Muscle of arm (tissue), 12 donors: ENCODE measurements around the gene DNAAF3. TPM values are rescaled to one million over a fixed set of nuclear protein-coding genes. Genes with fewer than 3 reads are reported as not detected.
"Not testable (repeated sequence)": the region's sequence is repeated elsewhere in the genome, so short reads cannot be mapped to it uniquely, and the experiment has no call there.

Source experiments
- DNase-seq: peaks from one replicate; pipeline ENCODE4 v3.0.0-alpha.2; 2013
- polyA plus RNA-seq, 12 donors: library from polyadenylated mRNA; unstranded; fragments of 120-200 nt; gene quantifications; one replicate each; pipeline ENCODE4 v1.2.1, GENCODE V29; 2013; ENCODE audit not compliant: insufficient read length in 12 of 12

Gene DNAAF3
- polyA plus RNA-seq, 12 donors = 0.45 to 1.7 (median 0.66) TPM; not detected in 2

DNA sequence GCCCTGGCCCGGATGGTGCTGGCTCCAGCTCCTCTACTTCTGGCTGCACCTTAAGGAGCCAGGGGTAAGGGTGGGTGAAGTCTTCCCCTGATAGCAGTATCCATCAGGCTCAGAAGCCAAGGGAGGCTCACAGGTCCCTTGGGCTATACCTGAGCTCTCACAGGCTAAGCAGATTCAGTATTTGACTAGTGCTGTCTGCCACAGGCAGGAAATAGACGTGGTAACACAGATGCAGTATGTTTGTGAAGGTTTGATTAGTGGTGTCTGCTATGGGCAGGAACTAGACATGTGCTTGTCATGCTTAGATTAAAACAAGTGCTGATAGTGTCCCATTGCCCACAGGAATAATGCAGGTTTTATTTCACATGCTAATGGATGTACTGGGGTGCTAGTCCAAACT, 9.7 kb upstream of the DNAAF3 start:
- no peak for DNase-seq

DNA sequence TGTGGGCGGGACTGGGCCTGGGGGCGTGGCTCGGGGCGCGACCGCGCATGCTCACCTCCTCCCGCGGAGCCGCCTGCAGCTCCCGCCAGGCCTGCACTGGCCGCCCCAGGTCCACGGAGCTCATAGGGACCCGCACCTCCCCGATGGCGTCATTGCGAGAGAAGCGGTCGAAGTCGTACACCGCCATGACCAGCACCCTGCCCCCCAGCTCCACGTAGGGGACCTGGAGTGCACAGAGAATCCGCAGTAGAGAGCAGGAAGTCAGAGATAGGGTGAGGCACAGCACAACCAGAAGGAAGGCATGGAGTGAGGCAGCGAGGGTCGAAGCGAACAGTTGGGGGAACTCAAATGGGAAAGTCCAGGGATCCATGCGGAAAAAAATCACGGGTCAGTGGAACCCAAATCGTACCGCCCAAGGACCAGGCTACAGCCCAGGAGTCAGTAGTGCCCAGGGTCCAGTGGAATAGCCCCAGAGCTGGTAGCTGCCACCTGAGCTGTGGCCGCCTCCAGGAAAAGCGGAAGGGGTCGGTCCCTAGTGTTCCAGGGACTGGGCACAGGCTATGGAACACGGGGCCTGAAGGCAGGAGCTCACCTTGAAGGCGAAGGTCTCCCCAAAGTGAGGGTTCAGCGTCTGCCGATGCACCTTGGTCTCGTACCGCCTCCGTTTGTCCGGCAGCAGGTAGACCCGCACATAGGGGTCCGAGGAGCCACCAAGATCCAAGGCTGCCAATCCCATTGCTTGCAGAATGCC, 8.9 kb upstream of the DNAAF3 start:
- DNase-seq = no peak

- DNase-seq = no peak
These were observed 8.2 kb upstream of the DNAAF3 start for GRCh38 chr19:55174425-55175116.

- no peak for DNase-seq
These were observed 7.4 kb upstream of the DNAAF3 start for GRCh38 chr19:55173714-55174409.

GRCh38 chr19:55173186-55173713, 6.8 kb upstream of the DNAAF3 start:
- no peak for DNase-seq

DNA sequence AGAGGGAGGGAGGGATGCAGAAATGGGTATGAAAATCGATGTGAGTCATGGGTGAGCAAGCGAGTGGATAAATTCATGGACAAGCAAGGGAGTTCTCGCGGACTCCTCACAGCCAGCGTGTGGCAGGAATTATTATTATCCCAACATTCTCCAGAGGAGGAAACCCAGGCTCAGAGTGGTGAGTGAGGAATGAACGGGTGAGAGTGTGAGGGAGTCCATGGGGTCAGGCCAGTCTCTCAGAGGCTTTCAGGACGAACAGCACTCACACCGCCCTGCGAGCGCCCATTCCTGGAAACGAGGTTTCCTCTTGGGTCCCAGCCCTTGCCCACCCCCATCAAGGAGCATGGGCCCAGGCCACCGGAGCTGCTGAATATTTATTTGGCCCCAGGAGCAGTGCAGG, 6.3 kb upstream of the DNAAF3 start:
- no peak for DNase-seq

DNA sequence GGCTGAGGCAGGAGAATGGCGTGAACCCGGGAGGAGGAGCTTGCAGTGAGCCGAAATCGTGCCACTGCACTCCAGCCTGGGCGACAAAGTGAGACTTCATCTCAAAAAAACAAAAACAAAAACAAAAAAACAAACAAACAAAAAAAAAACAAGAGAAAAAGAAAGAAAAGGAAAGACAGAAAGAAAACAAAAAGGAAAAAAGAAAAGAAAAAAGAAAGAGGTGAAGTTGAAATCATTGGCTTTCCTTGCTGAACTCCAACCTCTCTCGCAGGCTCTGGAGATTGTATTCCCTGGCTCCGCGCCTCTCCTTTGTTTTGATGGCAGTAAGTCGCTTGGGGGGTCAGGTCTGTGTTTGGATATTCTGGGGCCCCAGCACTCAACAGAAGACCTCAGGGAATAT, 5.9 kb upstream of the DNAAF3 start:
- not testable (repeated sequence) for DNase-seq

DNA sequence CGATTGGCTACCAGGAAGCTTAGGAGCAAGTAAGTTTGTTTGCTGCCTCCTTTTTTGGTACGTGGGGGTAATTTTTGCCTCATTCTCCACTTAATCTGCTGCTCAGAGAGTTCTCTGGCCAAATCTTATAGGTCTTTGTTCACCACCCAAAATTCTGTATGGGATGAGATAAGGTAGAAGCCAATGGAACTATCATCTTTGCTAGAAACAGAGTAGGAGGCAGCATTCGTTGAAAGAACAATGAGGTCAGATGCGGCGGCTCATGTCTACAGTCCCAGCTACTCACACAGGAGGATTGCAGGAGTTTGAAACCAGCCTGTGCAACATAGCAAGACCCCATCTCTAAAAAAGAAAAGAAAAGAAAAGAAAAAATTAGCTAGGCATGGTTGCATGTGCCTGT, 5.0 kb upstream of the DNAAF3 start:
- DNase-seq = no peak

DNA sequence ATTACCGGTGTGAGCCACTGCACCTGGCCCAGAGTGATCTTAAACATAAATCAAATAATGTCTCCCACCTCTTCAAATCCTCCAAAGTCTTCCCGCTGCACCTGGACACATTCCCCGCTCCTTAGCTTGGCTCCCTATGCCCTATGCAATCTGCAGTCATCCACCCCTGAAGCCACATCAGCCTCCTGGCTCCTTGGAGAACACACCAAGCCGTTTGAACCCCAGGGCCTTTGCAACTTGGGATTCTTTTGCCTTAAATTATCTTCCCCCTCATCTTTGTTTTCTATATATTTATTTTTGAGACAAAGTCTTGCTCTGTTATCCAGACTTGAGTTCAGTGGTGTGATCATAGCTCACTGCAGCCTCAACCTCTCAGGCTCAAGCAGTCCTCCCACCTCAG, 2.7 kb upstream of the DNAAF3 start:
- no peak for DNase-seq

- no peak for DNase-seq
These were observed 372 bp downstream of the DNAAF3 start for GRCh38 chr19:55165952-55166529.

DNA sequence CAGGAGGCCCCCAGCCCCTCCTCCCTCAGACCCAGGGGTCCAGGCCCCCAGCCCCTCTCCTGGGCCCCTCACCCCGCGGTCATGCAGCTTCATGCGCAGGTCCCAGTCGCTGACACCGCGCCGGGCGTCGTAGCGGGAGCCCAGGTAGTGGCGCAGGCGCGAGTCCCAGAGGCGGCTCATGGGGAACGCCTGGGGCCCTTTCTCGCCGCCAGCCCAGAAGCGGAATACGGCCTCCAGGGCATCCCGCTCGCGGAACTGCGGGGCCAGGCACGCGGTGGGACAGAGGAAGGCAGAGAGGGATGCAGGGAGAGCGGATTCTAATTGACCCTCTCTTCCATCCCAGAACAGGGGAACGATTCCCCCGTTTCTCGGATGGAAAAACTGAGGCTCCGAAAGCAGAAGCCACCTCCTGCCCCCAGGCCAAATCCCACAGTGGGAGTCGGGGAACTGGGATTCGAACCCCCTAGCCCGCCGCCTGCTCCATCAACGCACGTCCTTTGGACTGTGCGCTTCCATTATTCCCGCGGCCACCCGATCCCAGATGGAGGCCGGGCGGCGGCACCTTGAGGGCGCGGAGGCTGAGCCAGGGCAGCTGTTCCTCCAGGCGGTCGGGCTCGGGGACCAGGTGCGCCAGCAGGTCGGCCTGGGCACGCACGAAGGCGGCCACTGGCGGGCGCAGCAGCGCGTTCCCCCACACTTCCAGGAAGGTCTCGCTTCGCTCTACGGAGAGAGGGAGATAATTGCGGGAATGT, 4.7 kb downstream of the DNAAF3 start:
- no peak for DNase-seq

DNA sequence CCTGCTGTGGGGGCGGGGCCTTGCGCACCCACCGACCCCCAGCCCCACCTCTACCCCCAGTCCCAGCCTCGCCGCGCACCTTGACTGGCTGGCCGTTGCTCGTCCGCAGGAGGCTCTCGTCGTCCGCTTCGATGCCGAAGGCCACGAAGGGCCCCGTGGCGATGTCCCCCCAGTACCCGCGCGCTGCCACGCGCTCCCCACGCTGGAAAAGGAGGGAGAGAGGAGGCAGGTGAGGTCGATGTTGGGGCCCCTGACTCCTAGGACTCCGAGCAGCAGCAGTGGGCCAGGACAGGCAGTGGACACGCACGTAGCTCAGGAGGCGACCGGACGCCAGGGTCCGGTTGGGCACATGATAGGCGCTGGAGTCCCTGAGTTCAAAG, 5.4 kb downstream of the DNAAF3 start:
- DNase-seq = no peak

- DNase-seq = peak; percentile 68
These were observed 6.1 kb downstream of the DNAAF3 start for GRCh38 chr19:55160128-55160985.

GRCh38 chr19:55158848-55159749, 7.3 kb downstream of the DNAAF3 start:
- no peak for DNase-seq

- no peak for DNase-seq
These were observed 8.0 kb downstream of the DNAAF3 start for GRCh38 chr19:55158423-55158822.

GRCh38 chr19:55157064-55157908, 9.1 kb downstream of the DNAAF3 start, which contains the start of gene TNNI3:
Gene TNNI3 (minus strand): TSS chr19:55157732. CDS start chr19:55157589, 143 bp downstream.
- no peak for DNase-seq

GRCh38 chr19:55156202-55157063, 10.0 kb downstream of the DNAAF3 start:
- no peak for DNase-seq
